GM19468 (cell line): ENCODE measurements around the gene UMAD1.

Experiments used
- ATAC-seq: cut with Tn5 transposase; IDR thresholded peaks from one replicate; pipeline ENCODE4 v1.9.1; 2021; ENCODE audit warnings: mild to moderate bottlenecking, moderate library complexity, moderate number of reproducible peaks; ENCODE audit not compliant: unreplicated experiment; ENCODE audit errors: extremely low read depth

UMAD1 gene

DNA sequence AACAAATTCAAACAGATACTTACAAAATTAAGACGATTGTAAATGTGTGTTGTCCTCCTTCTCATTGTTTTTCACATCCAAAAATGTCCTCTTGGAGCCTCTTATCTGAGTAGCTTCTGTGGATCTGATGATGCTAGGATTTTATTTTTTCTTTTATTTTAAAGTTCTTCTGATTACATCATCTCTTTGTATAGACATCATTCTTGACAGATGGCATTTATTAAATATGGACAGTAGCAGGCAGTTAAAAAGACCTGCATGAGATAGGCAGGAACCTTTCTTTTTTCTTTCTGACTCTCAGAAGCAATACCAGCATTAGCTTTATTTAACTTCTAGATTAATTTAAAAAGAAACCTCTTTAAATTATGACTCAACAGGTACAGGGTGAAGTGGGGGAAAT lies 77.9 kb downstream of the UMAD1 start, which contains the start of gene RPA3:
Gene RPA3, minus strand, starts transcription at position 116 of the 400 bp plus-strand sequence. CDS start 78,189 bp downstream, outside the sequence.
- ATAC-seq: no peak

DNA sequence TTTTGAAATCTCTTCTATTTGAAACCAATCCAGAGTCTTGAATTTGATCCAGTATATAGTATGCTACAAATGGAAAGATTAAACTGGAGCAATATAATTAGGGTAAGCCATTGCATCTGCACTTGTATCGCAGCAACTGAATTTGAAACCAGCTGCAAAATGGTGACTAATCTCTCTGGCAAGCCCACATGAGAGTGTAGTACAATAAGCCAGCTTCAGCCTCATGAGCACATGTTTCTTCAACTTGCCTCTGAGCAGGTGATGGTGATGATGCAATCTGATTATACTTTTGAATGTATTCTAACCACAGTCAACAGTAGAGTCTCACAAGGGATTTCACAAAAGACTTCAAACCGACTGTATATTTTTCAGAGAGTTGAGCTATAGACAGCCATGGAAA lies 78.7 kb downstream of the UMAD1 start:
- ATAC-seq: peak; percentile 86

DNA sequence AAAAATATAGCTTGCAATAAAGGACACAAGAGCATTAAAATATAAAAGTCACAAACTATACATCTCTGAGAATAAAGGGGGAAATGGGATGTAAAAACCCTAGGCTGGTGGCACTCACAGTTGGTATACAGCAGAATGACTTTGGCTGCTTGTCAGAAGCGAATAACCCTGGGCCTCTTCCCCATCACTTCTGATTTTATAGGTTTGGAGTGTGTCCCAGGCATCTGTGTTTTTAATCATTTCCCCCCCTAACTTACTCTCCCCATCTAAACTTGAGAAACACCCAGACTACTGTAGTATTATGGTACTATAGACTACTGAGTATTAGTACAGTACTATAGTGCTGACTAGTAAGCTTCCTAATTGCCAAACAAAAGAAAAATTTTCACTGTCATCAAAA lies 79.6 kb downstream of the UMAD1 start:
- ATAC-seq: no peak

DNA sequence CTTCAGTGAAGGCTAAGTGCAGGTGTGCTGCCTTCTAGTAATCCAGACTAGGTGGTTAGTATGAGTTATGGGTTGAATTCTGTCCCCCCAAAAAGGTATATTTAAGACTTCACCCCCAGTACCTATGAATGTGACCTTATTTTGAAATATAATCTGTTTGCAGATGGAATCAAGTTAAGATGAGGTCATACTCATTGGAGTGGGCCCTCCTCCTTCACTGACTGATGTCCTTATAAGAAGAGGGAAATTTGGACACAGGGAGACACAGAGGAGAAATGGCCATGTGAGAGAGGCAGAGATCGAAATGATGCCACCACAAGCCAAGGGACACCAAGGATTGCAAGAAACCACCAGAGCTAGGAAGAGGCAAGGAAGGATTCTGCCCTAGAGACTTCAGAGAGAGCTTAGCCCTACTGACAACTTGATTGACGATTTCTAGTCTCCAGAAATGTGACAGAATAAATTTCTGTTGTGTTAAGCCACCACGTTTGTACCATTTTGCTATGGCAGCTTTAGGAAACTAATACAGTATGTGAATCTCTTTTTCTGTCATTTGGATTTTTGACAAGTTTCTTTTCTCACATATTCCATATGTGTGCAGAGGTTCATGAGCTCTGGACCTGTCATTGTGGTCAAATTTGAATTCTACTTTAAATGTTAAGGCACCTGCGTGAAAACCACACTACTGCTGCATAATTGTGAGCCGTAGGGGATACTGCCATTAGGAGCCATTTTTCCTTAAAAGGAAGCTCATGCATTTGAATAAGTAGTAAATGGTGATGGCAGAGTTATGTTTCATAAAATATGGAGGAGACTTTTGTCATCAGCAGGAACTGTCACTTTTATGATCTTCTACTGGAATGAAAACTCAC lies 80.4 kb downstream of the UMAD1 start:
- ATAC-seq: no peak

DNA sequence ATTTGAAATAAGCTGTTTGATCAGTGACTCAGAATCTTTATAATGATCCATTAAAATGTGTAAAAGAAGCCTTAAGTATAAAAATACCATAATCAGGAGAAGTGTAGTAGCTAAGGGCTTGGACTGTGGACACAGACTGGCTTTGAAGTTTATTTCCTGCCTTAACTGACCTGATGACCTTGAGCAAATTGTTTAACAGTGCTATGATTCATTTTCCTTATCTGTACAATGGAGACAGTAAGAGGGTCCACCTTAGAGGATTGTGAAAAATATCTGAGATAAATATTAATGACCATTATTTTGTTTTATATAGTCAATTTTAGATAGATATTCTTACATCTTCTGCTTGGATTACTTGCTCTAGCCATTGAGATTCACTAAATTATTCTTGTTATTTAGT lies 91.2 kb downstream of the UMAD1 start:
- ATAC-seq: no peak

DNA sequence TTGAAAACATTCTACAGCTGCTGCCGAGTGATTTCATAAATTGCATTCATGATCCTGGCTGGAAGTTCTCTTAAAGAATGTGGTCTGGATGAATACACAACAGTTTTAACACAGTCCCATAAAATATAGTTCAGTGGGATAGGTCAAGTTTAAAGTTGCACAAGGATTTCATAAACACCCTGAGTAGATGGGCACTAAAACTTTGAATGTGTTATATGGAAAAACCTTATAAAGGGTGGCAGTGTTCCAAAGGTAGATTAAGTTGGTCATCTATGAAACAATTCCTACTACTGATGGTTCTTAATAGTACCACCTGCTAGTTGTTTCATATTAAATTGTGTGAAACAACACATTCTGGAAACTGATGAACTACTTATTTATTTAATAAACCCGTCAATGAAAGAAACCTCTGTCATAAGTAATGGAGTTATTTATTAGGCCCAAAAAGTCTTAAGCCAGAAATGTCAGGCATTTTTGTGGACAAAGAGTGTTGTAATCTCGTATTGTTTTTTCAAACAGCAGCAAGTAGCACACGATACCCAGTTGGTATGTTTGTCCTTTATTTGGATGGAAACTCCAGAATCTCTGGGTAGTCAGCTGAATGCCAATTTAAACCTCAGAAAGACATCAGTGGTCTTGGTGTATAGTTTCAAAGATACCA lies 92.2 kb downstream of the UMAD1 start:
- ATAC-seq: no peak

DNA sequence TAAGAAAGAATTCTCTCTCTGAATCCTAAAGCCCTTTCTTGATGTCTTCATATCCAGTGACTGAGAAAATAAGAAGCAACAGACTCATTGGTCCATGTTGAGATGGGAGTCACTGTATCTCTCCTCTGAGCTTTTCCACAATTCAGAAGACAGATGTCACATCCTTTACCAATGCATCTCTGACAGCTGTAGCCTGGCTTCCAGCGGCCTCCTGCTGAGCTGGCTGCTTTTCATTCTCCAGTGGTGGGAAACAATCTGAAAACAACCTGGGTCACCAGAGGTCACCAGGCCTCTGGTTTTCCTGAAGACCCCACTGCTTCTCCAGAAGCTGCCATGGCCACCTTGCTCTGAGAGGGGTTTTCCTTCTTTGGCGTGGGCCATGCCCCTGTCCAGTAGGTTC lies 96.1 kb downstream of the UMAD1 start:
- no peak for ATAC-seq

DNA sequence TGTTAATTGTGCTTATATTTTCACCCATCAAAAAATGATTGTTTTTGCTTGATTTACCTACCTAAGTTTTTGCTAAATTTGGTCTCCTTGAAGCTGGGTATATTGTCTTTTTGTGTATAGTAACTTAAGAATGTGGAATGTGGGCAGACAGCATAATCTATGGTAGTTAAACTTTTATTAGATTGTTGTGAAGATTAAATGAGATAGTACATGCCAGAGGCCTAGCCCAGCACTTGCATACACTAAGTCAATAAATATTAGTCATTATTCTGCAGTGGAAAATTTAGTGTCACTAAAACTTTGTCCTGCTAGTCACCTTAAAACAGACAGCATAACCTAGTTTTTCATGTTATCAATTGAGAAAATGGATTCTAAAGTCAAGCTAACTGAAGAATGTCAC lies 97.1 kb downstream of the UMAD1 start:
- no peak for ATAC-seq

DNA sequence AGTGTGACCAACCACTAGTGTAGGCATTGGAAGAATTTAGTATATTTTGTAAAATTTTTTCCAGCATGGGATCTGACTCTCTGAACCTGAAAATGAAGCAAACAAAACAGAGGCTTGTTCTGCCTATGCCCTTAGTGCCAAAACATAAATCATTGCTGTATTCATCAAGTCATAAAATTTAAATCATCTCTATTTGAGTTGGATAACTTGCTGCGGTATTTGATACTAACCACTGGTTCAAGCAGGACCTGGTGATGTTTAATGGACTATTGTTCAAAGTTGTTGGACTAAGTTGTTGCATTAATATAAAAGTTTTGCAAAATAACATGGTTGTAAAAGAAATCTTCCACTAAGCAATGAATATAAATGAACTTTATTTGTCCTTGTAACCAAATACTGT lies 97.6 kb downstream of the UMAD1 start:
- no peak for ATAC-seq

DNA sequence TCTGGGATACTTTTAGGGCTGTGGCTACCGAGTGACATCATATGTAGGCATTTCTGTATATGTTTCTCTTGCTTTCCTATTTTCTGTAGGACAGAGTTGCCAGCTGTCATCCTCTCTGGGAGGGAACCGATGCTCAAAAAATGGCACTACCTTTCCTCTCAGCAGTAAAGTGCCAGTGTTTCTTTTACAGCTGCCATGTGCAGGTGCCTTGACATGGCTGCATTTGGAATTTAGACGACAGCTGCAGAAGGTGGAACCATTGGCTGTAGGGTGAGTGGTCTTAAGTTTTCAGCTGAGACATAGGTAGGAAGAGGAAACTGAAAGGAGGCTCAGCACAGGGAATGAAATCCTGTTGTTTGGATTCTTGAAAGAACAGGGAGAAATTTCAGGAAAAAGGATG lies 98.1 kb downstream of the UMAD1 start:
- ATAC-seq: no peak

DNA sequence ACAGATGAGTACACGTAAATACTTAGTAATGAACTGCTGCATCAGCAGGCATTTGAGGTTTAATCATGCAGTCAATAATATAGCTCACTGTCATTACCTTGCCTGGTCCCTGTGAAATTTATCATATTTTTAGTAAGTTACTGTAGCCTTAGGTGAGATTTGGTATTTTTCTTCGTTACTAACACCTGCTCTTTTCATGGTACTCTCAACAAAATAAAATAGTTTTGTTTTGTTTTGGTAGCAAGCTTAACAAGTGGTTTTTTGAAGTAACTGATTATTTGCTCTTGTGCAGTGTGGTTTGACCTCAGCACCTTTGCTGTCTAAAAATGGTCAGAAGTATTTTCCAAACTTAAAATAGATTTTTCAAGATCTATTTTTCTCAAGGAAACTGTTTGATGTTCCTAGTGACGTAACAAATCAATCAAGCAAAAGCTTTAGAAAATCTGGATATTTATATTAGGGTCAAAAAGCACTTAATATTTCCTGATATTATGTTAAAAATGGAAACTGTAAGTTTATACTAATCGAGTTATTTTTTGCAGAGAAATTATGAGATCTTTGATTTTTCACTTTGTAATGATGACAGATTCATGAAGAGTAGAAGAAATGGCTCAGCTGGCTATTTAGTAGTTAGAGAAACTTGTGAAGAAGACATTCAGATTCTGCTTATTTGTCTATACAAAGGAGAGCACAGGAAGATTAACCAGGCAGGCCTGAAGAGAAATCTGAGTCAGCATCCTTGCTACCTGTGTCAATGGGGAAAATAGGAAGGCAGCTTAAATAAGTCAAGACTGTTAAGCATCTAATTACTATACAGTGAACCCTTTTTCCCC lies 98.9 kb downstream of the UMAD1 start:
- no peak for ATAC-seq

DNA sequence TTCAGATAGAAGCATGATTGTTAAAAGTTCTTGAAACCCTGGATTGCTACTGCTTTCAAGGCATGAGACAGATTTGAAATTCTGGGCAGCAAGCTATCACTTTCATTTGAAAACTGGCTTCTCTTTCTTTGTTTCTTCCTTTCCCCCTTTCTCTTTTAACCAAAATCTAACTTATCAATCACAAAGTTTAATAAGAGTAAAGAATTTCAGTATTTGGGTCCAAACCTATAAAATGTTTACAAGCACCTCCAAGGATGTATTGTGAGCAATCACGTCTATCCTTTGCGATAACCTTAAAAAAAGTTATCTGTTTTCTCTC lies 99.4 kb downstream of the UMAD1 start:
- no peak for ATAC-seq

DNA sequence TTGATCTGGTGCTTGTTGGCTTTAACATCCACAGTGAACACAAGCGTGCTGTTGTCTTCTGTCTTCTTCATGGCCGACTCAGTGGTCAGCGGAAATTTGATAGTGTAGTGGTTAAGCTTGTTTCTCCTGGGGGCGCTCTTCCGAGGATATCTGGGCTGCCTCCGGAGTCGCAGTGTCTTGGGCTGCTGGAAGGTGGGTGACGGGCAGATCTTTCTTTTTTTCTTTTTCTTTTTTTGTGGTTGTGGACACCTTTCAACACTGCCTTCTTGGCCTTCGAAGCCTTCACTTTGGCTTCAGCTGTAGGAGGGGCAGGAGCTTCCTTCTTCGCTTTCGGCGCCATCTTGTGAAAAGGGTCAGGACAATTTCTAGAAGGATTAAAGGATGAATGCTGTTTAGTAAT lies 101.7 kb downstream of the UMAD1 start:
- no peak for ATAC-seq

DNA sequence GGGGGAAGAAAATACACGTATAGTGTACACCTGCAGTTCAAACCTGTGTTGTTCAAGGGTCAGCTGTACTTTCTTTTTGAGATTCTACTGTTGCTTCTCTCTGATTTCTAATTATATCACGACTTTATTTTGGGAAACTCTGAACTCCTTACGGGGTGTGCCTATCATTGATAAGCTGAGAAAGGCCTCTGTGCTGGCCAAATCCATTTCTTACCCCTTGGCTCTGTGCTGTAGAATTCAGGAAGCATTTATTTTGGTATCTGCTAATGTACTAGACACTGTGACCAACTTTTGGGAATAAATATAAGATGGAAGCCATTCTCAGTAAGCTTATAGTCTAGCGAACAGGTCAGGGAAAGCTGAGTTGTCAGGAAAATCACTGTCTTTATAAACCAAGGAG lies 104.7 kb downstream of the UMAD1 start:
- ATAC-seq: no peak

DNA sequence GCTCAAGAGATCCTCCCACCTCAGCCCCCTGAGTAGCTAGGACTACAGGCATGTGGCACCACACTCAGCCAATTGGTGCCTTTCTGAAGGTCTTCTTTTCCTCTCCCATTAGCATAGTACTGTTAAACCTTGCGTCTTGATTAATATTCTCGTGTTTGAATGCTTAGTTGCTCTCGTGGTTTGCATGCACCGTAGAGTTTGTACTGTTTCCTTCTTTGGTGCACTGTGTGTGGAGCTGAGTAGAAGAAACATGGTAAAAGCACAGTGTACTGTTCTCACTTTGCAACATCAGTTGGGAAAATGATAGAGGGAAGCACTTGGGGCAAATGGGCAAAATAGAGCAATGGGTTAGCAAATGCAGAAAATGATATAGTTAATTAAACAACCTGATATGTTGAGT lies 105.4 kb downstream of the UMAD1 start:
- no peak for ATAC-seq

DNA sequence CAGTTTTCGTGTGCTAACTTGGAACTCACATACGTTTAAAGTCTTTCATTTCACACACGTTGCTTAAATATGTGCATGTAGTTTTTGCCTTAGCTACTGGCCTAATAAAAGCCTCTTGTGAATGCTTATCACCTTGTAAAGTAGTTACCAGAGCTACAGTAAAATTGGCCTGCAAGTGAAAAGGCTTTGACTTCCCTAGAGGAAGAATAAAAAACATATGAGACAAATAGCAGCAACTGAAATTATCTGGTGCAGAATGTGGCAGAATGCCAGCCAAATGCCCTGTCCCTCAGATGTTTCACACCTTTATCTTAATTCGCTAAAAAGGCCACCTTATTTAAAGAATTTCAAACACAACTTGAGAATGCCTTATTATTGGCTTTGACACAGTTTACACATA lies 105.9 kb downstream of the UMAD1 start:
- no peak for ATAC-seq

DNA sequence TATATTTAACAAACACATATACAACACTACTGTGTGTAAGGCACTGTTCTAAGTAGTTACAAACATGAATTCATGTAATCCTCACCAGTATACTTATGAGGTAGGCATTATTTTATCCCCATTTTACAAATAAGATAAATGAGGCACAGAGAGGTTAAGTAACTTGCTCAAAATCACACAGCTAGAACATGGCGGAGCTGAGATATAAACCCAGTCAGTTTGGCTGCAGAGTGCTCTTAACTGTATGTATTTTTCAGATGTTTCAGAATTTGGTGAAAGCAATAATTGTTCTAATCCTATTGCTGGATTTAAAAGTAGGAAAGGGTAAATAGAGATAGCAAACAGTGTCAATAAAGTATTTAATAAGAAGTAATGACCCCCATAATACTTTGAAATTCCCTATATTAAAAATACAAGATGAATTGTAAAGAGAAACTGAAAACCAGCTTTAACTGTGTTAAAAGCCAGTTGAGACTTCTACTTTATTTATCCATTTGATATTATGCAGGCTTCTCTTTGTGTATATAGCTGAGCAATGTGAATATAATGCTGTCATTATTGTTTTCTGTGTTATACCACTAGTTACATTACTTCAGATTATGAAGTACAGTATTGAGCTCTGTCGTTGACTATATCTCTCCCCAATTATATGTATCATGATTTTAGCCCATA lies 110.2 kb downstream of the UMAD1 start:
- no peak for ATAC-seq

DNA sequence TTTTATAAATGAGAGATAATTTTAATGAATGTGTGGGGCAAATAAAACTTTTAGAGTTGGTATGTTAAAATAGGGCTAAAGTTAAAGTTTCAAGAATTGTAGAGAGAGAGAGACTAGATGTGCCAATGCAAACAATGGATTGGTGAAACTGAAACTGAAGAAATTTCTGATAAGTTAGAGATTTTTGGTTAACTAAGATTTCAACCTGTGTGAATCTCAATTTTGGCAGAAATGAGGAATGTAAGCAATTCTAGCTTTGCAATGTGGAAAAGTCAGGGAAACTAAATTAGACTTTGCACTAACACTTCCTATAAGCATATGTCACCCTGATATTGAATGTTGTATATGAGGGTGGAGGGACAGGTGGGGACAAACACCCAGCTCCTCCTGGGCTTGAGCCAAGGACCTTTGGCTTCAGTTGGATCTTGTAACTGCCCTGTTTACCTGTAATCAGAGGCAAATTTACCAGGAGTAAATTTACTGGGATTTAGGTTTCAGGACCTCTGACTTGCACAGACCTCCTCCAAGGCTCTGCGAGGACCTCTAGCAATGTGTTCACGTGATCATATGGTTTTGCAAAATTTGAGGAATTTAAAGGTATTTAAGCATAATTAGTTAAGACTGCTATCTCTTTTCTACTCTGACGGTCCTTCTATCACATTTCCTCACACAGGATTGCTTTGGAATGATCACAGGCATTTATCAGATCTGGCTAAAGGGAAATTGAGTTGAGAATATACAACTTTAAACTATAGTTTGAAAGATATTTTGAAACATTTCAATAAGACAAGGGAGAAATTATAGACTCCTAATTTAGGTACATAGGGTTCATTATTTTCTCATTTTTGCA lies 110.9 kb downstream of the UMAD1 start:
- ATAC-seq: no peak

DNA sequence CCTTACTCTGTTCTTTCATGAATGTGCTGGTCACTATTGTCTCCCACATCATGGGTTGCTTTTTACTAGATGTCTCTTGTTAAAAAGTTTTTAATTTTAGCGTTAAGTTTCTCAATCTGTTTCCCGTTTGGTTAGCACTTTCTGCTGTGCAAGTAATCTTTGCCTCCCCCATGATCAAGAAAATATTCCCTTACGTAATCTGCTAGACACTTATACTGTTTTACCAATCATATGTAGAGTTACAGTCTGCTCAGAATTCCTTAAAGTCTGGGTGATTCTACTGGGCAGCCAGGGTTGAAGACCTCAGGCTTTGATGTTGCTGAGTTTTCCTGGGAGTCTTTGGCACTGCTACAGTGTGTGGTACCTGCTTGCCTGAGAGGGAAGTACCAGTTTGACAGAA lies 116.0 kb downstream of the UMAD1 start:
- ATAC-seq: no peak

DNA sequence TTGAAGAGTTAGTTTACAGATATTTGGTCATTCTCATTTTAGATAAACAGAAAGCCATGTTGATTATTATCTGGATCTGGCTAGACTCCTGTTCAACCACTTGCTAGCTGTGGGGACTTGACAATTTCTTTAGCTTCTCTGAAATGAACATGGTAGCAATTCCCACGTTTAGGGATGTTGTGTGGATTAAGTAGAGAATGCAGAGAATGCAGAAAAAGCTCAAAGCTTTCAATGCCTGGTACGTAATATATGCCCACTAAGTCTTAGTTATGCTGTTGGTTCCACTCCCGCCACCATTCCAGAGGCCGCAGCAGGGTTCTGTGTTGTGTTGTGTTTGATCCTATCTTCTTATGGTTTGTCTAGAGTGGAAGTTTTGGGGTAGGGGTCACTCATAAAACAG lies 117.0 kb downstream of the UMAD1 start:
- no peak for ATAC-seq
